ENCODE measurements around the gene GIT1.

The GIT1 gene

DNA sequence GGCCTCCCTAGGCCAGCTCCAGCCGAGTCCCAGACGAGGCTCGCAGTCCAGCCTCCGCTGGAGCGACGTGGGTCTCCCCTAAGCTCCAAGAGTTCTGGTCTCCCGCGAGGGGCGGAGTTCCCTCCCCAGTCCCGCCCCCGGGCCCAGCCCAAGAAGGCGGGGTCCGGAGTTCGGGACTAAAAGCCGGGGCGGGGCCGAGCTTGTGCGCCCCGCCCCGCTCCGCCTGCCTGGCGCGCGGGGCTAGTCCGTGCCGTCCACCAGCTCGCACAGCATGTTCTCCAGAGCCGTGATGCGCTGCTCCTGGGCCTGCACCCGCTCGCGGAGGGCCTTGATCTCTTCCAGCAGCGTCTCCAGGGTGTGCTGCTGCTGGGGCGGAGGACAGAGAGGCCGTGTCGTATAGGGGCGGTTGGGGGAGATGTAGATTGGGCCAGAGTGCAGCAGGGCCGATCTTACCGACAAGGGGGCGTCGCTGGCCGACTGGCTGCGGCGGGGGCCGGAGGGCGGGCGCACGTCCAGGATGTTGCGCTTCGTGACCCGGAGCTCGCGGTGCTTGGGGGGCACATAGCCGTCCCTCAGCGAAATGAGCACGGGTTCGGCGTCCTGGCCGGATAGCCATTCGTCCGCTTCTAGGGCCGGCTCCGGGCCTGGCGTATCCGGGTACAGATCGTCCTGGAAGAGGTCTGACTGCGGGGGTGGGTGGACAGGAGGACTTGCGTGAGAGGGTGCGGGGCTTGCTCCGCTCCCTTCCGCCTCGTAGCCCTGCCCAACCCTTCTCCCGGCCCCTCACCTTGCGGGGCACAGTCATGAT is 26.2 kb upstream of the GIT1 start:
- peak overlapping the region; percentile 42; the same call in 1 of the 2 replicates for H3K9ac ChIP-seq (ENCODE audit: low read length)
- H2AFZ ChIP-seq (ENCODE audit: low read length): no peak overlapping the region
- no peak overlapping the region for H3K27ac ChIP-seq (ENCODE audit: low read depth, low read length, poor library complexity, severe bottlenecking)
- peak overlapping the region; percentile 82 for H3K4me2 ChIP-seq (ENCODE audit: low read length)
- no peaks in the 10 kb centered on the region for H3K9me3 ChIP-seq (ENCODE audit: low read length)
- no peaks in the 10 kb centered on the region for H3K36me3 ChIP-seq (ENCODE audit: insufficient read depth, low read length)
- 0 out of 2 replicates have a peak, but pooled peaks cover 4% of the 10 kb centered on the region for H3K27me3 ChIP-seq (ENCODE audit: insufficient read depth, low read length)
- peaks cover 54% of the 10 kb centered on the region for H3K4me1 ChIP-seq (ENCODE audit: insufficient read depth, low read length, severe bottlenecking)
- H3K79me2 ChIP-seq (ENCODE audit: insufficient read depth, low read length): no peaks in the 10 kb centered on the region
- peak overlapping the region; percentile 59 for H3K4me3 ChIP-seq (ENCODE audit: low read depth, low read length, poor library complexity, severe bottlenecking)
- no peak for TF ChIP-seq EZH2 (IDR thresholded peaks at IDR 0.05; ENCODE audit: borderline replicate concordance, low read length)
- TF ChIP-seq, protein P1, sequence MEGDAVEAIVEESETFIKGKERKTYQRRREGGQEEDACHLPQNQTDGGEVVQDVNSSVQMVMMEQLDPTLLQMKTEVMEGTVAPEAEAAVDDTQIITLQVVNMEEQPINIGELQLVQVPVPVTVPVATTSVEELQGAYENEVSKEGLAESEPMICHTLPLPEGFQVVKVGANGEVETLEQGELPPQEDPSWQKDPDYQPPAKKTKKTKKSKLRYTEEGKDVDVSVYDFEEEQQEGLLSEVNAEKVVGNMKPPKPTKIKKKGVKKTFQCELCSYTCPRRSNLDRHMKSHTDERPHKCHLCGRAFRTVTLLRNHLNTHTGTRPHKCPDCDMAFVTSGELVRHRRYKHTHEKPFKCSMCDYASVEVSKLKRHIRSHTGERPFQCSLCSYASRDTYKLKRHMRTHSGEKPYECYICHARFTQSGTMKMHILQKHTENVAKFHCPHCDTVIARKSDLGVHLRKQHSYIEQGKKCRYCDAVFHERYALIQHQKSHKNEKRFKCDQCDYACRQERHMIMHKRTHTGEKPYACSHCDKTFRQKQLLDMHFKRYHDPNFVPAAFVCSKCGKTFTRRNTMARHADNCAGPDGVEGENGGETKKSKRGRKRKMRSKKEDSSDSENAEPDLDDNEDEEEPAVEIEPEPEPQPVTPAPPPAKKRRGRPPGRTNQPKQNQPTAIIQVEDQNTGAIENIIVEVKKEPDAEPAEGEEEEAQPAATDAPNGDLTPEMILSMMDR (IDR thresholded peaks at IDR 0.05; ENCODE audit: low read length): no peak
- no peaks in the 10 kb centered on the region for H3K9me2 ChIP-seq (ENCODE audit: low read depth, low read length)
- no peaks in the 10 kb centered on the region for H3F3A ChIP-seq (ENCODE audit: insufficient read depth, low read length)
- no peaks in the 10 kb centered on the region for H4K20me1 ChIP-seq (ENCODE audit: insufficient read depth, low read length)

DNA sequence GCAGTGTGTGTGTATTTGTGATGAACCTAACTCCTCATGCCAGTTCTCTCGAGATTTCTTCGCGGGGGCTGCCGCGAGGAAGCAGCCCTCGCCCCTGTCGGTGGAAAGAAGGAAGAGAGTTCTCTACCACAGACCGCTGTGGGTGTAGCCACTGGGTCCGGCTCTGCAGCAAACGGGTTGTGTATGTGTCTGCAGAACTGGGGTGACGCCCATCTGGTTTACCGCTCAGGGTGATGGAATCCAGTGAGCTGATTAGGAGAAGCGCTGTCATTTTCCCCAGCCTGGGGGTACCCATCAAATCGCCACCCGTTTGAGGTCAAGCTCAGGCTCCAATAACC is 25.6 kb upstream of the GIT1 start:
- Histone ChIP-seq H2AFZ (ENCODE audit: low read length) (no peak overlapping the region), H3F3A (ENCODE audit: insufficient read depth, low read length) (no peaks in the 10 kb centered on the region), H3K27me3 (ENCODE audit: insufficient read depth, low read length) (0 out of 2 replicates have a peak, but pooled peaks cover 4% of the 10 kb centered on the region), H3K9ac (ENCODE audit: low read length) (no peak overlapping the region; the same call in 1 of the 2 replicates), H3K4me2 (ENCODE audit: low read length) (peak overlapping the region; percentile 82), H3K4me3 (ENCODE audit: low read depth, low read length, poor library complexity, severe bottlenecking) (peak overlapping the region; percentile 59), H3K79me2 (ENCODE audit: insufficient read depth, low read length) (no peaks in the 10 kb centered on the region), H3K4me1 (ENCODE audit: insufficient read depth, low read length, severe bottlenecking) (peaks cover 54% of the 10 kb centered on the region), H3K36me3 (ENCODE audit: insufficient read depth, low read length) (no peaks in the 10 kb centered on the region), H3K27ac (ENCODE audit: low read depth, low read length, poor library complexity, severe bottlenecking) (no peak overlapping the region), H3K9me2 (ENCODE audit: low read depth, low read length) (no peaks in the 10 kb centered on the region), H3K9me3 (ENCODE audit: low read length) (no peaks in the 10 kb centered on the region), H4K20me1 (ENCODE audit: insufficient read depth, low read length) (no peaks in the 10 kb centered on the region)
- TF ChIP-seq, protein P1 (IDR thresholded peaks at IDR 0.05; ENCODE audit: low read length): 0 out of 2 replicates have a peak, but pooled peaks have one; percentile 4
- TF ChIP-seq EZH2 (IDR thresholded peaks at IDR 0.05; ENCODE audit: borderline replicate concordance, low read length): no peak

DNA sequence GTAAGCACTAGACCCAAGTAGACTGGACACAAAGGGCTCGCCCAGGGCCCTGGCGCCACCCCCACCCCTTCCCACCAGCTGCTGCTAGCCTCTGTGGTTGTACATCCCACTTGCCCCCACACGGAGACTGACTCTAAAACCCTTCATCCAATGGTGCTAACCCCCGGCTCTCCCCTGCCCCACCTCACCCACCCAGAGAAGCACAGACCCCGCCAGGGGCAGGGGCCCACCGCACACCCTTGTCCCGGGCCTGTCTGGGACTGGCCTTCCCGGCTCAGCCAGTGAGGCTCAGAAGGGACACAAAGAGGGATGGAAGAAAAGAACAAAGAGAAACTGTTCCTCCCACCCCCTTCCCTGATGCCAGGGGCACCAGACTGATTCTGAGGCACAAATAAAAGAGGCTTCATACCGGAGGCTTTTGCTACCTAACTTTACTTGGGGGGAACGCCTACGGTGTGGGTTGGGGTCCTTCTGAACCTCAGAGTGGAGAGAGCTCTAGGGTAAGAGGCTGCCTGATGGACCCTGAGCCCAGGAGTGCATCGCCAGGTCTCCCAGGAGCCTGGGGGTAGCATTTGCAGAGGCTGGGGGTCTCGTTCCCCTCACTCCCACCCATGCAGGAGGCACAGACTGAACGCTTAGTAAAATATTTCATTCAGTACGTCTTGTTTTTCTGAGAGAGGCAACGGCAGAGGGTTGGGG is 25.1 kb upstream of the GIT1 start:
- H2AFZ ChIP-seq (ENCODE audit: low read length): no peak overlapping the region
- TF ChIP-seq, protein P1 (IDR thresholded peaks at IDR 0.05; ENCODE audit: low read length): no peak
- TF ChIP-seq EZH2 (IDR thresholded peaks at IDR 0.05; ENCODE audit: borderline replicate concordance, low read length): no peak
- H3K4me2 ChIP-seq (ENCODE audit: low read length): peak overlapping the region; percentile 82
- H3K9ac ChIP-seq (ENCODE audit: low read length): peak overlapping the region; percentile 3; the same call in 1 of the 2 replicates
- H3K27me3 ChIP-seq (ENCODE audit: insufficient read depth, low read length): 0 out of 2 replicates have a peak, but pooled peaks cover 4% of the 10 kb centered on the region
- H4K20me1 ChIP-seq (ENCODE audit: insufficient read depth, low read length): no peaks in the 10 kb centered on the region
- peaks cover 54% of the 10 kb centered on the region for H3K4me1 ChIP-seq (ENCODE audit: insufficient read depth, low read length, severe bottlenecking)
- H3K9me3 ChIP-seq (ENCODE audit: low read length): no peaks in the 10 kb centered on the region
- H3K36me3 ChIP-seq (ENCODE audit: insufficient read depth, low read length): no peaks in the 10 kb centered on the region
- H3K27ac ChIP-seq (ENCODE audit: low read depth, low read length, poor library complexity, severe bottlenecking): no peak overlapping the region
- H3K4me3 ChIP-seq (ENCODE audit: low read depth, low read length, poor library complexity, severe bottlenecking): peak overlapping the region; percentile 59
- no peaks in the 10 kb centered on the region for H3F3A ChIP-seq (ENCODE audit: insufficient read depth, low read length)
- no peaks in the 10 kb centered on the region for H3K79me2 ChIP-seq (ENCODE audit: insufficient read depth, low read length)
- H3K9me2 ChIP-seq (ENCODE audit: low read depth, low read length): no peaks in the 10 kb centered on the region
